Measurements from ENCODE around the gene PKP4.
"Not testable (repeated sequence)": the region's sequence is repeated elsewhere in the genome, so short reads cannot be mapped to it uniquely, and the experiment has no call there.

The PKP4 gene, protein sequence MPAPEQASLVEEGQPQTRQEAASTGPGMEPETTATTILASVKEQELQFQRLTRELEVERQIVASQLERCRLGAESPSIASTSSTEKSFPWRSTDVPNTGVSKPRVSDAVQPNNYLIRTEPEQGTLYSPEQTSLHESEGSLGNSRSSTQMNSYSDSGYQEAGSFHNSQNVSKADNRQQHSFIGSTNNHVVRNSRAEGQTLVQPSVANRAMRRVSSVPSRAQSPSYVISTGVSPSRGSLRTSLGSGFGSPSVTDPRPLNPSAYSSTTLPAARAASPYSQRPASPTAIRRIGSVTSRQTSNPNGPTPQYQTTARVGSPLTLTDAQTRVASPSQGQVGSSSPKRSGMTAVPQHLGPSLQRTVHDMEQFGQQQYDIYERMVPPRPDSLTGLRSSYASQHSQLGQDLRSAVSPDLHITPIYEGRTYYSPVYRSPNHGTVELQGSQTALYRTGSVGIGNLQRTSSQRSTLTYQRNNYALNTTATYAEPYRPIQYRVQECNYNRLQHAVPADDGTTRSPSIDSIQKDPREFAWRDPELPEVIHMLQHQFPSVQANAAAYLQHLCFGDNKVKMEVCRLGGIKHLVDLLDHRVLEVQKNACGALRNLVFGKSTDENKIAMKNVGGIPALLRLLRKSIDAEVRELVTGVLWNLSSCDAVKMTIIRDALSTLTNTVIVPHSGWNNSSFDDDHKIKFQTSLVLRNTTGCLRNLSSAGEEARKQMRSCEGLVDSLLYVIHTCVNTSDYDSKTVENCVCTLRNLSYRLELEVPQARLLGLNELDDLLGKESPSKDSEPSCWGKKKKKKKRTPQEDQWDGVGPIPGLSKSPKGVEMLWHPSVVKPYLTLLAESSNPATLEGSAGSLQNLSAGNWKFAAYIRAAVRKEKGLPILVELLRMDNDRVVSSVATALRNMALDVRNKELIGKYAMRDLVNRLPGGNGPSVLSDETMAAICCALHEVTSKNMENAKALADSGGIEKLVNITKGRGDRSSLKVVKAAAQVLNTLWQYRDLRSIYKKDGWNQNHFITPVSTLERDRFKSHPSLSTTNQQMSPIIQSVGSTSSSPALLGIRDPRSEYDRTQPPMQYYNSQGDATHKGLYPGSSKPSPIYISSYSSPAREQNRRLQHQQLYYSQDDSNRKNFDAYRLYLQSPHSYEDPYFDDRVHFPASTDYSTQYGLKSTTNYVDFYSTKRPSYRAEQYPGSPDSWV

DNA sequence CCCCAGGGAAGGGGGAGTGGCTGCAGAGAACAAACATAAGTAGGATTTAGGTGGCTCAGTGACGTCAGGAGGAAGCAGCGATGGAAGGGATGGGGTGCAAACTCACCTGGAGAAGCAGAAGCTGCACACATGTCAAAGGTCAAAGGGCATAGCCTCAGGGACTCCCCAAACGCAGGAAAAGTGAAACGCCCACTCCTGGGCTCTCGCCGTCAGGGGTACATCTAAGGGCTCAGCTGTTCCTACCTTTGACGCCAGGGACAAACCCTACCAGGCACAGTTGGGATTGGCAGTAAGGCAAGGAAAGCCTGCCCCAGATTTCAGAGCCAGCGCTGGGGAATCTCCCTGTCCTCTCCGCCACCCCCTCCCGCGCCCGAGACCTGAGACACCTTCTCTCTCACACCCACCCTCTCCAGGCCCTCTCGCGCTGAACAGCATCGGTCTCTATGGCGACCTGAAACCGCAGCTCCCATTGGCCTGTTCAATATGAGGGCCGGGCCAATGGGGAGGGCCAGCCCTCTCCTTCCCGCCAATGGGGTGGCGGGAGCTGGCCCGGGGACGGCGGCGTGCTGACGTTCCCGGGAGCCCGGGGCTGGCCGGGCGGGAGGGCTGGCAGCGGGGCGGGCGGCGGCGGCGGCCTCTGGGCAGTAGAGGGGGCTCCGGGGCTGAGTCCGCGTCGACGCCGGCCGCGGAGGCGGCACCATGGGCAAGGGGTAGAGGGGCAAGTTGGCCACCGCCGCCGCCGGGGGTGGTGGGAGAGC, at the start of gene PKP4, which contains the start of gene CCDC148:
Gene PKP4 (plus strand): TSS at position 644 of the 758 bp plus-strand sequence. CDS start 76,233 bp downstream, outside the sequence.
Gene CCDC148 (minus strand): TSS at position 445 of the 758 bp plus-strand sequence. CDS start 314 bp downstream, at position 131.
- DNase-seq: peak; percentile 94

DNA sequence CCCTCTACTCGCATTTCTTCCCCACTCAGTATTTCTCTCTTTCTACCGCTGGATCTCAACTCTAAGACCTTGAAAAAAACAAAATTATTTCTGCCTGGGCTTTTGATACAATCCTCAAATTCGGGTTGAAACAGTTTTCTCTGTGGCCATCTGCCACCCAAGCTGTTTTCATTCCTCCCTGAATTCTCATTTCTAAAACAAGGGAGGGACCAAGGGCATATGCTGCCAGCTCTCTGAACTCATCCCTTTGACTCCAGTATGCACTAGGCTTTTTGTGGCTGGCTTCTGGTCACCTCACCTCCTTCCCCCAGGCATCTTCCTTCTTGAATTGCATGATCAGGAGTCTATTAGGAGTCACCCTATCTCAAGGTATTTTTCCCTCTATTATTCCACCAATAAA, 49.7 kb upstream of the PKP4 start:
- DNase-seq: no peak

- DNase-seq: no peak
Measured at GRCh38 chr2:158410132-158410531, 46.6 kb upstream of the PKP4 start.

DNA sequence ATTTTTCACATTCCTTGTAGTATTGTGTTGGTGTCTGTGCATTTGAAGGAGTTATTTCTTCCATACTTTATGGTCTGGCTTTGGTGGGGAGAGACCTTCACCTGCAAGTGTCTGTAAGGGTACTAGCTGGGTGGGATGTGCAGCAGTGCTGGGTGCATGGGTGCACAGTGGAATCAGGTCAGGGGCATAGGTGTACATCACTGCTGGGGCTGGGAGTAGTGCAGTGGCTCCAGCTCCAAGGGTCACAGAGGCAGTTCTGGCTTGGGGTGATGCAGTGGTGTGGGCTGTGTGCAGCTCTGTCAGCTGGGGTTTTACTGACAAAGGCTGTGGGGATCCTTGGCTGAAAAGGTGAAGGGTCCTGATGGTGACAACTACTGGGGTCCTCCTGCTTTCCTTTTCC, 45.0 kb upstream of the PKP4 start:
- DNase-seq: no peak

DNA sequence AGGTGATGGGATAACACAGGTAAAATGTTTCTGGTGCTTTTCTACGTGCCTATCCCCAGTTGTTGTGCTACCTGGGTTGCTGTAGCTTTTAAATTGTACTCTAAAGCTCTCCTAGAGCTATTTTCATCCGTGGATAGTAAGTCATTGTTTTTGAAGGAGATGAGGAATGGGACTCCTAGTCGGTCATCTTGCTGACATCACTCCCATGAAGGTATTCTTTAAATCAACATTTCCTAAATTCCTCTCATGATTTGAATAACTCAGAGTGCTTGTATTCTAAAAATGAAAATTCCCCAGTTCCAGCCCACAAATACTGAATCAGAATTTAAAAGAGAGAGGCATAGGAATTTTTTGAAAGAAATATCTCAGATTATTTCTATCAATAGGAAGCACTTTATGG, 44.5 kb upstream of the PKP4 start:
- DNase-seq: peak; percentile 74

DNA sequence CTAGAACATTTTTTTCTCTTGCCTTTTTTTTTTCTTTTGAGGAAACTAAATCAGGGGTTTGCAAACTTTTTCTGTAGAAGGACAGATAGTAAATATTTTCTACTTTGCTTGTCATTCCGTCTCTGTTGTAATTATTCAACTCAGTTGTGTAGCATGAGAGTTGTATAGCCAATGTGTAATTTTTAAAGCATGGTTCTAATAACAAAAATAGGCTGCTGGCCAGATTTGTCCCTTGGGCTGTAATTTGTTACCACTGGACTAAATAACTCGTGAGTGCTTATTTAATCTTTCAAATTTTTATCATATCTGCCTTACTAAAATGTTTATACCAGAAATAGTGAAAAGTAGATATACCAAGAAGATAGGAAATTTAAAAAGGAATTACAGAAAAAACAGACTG, 43.2 kb upstream of the PKP4 start:
- peak; percentile 30 for DNase-seq

DNA sequence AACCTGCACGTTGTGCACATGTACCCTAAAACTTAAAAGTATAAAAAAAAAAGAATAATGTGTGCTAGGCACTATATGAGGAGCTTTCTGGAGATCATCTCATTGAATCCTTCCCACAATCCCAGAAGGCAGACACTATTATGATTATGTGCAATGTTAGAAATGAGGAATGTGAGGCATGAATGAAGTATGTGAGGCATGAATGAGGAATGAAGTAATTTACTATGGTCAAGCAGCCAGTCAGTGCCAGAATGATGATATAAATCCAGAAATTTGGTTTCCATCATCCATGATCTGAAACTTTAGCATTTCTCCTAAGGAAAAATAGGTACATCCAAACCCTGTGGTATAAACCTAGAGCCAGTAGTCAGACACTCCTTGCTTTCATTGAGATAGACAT, 42.2 kb upstream of the PKP4 start:
- peak; percentile 77 for DNase-seq

DNA sequence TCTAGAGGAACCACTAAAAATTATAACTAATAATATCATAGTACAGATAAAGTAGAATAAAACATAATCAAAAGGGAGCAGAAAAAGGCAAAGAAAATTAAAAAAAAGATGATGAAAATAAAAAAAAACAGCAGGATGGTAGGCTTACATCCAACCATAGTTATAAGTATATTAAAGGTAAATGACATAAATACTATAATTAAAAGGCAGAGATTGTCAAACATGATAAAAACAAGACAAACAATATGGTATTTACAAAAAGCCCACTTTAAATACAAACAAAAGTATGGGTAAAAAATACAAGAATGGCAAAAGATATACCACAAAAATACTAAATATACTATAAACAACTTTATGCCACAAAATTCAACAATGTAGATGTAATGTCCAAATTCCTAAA, 24.6 kb upstream of the PKP4 start:
- DNase-seq: no peak

- not testable (repeated sequence) for DNase-seq
Measured at GRCh38 chr2:158433716-158434115, 23.0 kb upstream of the PKP4 start.

DNA sequence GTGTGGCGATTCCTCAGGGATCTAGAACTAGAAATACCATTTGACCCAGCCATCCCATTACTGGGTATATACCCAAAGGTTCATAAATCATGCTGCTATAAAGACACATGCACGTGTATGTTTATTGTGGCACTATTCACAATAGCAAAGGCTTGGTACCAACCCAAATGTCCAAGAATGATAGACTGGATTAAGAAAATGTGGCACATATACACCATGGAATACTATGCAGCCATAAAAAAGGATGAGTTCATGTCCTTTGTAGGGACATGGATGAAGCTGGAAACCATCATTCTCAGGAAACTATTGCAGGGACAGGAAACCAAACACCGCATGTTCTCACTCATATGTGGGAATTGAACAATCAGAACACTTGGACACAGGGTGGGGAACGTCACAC, 17.7 kb upstream of the PKP4 start:
- not testable (repeated sequence) for DNase-seq

GRCh38 chr2:158443606-158444005, 13.1 kb upstream of the PKP4 start:
- DNase-seq: no peak

DNA sequence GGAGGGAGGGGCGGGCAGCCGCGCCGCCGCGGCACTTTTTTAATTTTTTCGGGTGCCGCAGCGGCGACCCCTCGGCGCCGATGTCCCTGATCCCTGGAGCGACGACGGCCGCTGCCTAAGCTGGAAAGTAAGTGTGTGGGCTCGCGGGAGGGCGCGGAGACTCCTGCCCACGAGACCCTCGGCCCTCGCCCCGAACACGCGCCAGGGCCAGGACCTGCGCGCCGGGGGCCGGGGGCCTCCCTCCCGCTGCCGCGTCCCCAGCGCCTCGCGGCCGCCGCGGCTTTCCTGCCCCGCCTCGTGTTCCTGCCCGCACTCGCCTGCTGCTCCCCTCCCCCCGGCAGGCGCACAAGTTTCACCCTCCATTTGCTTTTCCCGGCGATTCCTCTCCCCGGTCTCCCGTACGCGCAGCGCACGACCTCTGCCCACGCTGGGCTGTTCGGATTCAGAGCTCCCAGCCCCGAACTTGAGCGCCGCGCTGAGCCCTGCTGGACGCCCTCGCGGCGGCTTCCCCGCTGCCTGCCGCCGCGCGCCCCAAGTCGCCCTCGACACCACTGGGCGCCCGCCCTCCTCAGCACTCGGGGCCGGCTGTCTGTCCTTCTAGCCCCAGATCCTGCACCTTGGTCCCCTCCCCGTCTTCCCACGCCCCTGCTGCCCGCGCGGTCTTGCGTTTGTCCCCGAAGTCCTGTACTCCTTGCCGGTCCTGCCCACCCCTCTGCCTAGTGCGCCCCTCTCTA, 507 bp downstream of the PKP4 start:
- peak; percentile 64 for DNase-seq

- DNase-seq: peak; percentile 63
Measured at GRCh38 chr2:158457826-158458616, 1.3 kb downstream of the PKP4 start.

DNA sequence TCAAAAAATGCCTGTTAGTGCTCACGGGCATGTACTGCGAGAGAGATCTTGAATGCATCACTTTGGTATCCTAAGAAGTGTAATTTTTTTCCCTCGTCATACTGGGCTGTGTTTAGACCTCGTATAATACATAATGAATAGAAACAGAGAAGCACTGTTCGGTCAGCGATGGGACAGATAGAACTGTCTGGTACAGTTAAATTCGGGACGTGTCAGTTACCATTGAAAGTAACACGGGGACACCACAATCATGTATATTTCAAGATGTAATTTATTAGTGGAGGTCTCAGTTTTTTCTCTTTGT, 1.8 kb downstream of the PKP4 start:
- DNase-seq: no peak

DNA sequence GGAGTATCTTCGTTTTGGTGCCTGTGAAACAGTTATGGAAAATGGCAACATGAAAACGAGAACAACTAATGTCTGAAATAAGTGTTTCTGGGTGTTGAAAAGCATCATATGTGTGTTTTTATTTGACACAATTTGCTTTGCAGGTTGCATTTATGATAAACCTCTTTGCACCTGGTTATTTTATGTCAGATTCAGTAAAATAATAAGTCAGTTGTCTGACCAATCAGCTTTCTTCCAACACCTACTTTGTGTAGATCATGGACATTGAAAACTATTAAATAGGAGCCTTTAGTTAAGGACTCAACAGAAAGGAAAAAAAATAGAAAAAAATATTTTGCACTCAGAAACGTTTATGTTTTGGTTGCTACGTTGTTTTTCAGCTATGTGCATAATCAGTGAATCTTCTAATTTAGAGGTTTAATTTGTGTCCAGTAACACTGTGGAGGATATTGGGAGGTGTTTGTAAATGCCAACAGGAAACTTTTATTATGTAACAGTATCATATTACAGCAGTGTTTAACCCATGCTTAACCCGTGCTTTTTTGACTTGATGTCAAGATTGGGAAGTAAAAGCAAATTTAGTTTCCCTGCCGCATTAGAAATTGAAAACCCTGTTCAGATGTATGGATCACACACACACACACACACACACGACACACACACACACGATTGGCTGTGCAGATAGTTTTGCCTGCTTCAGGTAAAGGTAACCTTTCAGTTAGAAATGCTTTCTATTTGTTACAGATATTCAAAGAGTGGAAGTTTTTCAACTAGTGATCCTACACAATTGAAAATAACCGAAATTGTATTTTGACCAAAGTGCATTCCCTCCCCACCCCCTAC, 2.6 kb downstream of the PKP4 start:
- DNase-seq: no peak

- peak; percentile 9 for DNase-seq
Measured at GRCh38 chr2:158460632-158461297, 4.0 kb downstream of the PKP4 start.

DNA sequence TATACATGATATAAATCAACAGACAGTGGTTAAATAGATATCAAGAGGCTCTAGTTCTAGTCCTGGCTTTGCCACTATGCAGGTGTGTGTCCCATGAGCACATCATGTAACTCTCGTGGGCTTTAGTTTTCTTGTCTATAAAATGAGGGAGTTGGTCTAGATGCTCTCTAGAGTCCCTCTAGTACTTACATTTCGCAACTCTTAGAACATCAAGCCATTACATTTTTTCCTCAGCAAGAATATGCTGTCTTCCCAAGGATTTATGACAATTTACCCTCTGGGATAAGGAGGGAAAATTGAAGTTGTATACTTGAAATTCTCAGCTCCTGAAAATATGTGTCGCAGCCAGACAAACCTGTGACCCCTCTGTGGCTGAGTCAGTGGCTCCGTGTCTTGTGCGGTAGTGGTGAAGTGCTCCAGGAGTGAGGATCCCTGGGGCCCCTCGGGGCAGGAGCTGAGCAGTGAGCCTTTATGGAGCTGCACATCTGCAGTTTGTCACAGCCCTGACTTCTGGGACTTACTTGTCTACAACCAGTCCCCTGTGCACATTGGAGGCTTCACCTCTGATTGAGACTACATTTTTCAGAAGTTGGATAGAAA, 6.8 kb downstream of the PKP4 start:
- peak; percentile 28 for DNase-seq

DNA sequence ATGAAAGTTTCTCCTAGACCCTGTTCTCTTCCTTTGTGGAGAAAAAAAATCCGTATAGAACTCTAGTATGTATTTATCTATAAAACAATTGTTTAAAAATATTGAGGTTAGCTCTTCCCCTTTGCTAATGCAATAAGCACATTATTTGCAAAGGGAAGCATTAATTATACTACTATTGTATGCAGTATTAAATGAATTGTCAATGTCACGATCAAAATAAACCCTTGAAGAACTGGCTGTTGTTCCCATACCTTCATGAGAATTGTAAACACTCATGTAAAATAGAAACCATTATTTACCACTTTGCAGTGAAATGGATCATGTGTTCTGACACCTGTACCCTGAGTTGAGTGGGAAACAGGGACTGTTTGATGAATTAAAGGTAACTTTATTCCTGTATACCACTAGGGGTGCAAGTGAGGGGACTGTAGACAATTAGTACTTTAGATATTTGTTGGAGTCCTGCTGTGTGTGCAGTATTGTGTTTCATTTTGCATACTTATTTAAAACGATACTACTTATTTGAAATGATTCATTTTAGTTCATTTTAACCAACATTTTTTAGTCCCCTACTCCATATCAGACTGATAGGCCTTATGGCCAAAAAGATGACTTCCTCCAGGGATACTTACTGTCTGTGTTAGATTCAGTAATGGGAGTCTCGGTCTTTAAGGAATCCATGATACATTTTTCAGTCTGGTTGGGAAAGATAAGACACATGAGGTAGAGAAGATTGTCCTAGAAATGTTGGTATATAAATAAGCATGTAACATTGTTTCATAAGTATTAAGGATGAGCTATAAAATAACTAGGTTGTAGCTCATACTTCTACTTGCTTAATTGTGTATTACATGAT, 7.9 kb downstream of the PKP4 start:
- DNase-seq: no peak

Data from fibroblast of skin of right biceps (primary cell).